SIG-M5 treated with dmso at 0.1 percent for 504 hours (cell line): Measurements from ENCODE around the gene AAMP.
"Not testable (repeated sequence)": the region's sequence is repeated elsewhere in the genome, so short reads cannot be mapped to it uniquely, and the experiment has no call there.

Experiments used
- DNase-seq: peaks from one replicate; lab custom pipeline; 2025; ENCODE audit not compliant: unreplicated experiment; lab: John Stamatoyannopoulos, UW

The AAMP gene

GRCh38 chr2:218275371-218276072, 5.6 kb upstream of the AAMP start:
- no peak for DNase-seq

GRCh38 chr2:218274586-218274985, 4.6 kb upstream of the AAMP start:
- no peak for DNase-seq

DNA sequence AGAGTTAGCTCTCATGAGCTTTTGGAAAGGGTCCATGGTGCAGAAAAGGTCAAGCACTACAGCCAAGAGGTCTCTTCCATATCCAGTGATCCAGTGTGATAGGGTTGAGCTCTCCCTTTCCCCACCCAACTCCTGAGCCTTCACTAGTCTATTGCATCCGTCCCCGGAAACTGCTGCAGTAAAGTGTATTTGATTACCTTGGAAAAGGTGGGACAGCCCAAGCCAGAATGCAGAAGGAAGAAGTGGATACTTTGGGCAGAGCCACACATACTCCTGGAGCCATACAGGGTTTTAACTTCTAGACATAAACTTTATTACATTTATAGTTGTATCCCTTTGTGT, 3.9 kb upstream of the AAMP start:
- DNase-seq, result no peak

DNA sequence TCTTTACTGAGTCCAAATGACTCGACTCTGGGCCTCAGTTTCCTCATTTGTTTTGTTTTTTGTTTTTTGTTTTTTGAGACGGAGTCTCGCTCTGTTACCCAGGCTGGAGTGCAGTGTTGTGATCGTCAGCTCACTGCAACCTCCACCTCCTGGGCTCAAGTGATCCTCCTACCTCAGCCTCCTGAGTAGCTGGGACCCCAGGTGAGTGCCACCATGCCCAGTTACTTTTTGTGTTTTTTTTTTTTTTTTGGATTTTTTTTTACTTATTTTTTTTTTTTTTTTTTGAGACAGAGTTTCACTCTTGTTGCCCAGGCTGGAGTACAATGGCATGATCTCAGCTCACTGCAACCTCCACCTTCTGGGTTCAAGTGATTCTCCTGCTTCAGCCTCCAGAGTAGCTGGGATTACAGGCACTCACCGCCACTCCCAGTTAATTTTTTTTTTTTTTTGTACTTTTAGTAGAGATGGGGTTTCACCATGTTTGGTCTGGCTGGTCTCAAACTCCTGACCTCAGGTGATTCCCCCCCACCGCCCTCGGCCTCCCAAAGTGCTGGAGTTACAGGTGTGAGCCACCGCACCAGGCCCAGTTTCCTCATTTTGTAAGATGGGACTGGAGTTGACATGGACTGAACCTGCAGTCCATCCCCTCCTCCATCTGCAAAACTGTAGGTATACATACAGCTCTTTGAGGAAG, 3.4 kb upstream of the AAMP start:
- DNase-seq, result not testable (repeated sequence)

- peak; percentile 89 for DNase-seq
Measured at GRCh38 chr2:218272531-218273212, 2.7 kb upstream of the AAMP start.

DNA sequence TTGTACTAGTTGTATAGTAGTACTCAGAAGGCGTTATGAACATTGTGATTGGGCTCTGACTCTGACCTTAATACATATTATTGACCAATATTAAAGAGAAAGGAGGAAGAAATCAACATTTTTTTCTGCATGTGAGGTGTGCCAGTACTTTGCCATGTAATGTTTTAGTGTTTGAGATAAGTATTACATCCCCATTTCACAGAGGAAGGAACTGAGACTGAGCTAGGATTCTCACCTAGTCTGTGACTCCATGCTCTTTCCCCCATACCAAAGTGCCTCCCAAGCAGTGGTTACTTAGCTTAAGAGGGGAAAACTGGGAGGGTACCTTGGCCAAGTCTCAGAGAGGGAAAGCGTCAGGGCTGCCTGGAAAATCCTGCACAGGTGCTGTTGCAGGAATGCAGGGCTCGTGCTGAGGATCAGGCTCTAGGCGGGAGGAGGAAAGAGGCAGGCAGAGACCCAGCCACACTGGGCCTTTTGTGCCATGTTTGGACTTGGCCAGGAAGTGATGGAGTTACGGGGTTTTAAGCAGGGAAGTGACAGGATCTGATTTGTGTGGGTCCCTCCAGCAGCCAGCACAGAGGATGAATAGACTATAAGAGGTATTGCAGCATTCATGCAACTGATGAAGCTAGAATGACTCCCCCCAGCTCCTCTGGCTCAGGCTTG, 2.1 kb upstream of the AAMP start:
- DNase-seq, result no peak

GRCh38 chr2:218271487-218271797, 1.5 kb upstream of the AAMP start:
- DNase-seq, result no peak

DNA sequence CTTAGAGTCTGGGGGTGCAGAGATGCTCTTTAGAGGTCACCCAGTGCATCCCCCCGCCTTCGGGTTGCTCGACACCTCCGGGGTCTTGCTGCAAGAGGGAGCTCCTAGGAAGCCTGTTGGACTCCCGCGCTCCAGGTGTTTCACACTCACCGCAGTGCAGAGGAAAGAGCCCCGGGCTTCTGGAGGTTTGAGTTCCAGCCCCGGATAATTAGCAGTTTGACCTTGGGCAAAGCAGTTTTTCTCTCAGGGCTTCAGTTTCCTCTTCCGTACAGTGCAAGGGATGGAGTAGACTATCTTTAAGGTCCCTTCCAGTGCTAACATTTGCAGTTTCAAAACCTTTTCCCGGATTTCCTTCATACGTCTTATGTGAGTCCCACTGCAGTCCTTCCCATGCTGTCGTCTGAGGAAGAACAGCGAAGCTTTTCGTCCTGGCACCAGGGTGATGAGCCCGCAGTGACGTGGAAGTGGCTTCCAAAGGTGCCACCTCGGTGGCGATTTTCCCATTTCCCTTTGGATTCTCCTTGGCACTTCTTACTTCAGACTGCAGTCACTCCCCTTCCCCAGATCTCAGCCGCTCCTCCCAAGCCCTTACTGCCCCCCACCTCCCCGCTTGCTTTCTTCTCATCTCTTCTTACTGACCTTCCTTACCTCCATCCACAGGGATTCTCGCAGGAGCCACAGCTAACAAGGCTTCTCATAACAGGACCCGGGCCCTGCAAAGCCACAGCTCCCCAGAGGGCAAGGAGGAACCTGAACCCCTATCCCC, 967 bp upstream of the AAMP start:
- DNase-seq, result no peak

DNA sequence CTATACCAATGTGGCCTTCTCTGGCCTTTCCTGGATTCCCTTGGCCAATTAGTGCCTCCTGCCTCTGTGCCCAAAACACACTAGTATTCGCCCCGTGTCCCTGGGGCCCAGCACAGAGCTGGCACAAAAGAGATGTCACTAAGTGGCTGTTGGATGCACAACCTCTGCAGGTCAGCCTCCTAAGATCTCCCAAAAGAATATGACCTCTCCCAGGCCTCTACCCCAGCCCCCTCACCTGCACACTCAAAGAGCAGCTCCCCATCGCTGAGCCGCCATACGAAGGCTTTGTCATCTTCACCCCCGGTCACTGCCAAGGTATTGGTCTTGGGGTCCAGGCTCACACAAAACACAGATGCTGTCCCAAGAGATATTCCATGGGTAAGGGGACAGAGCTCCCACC, 2.7 kb downstream of the AAMP start:
- DNase-seq, result no peak

- no peak for DNase-seq
Measured at GRCh38 chr2:218266316-218266979, 3.5 kb downstream of the AAMP start.

DNA sequence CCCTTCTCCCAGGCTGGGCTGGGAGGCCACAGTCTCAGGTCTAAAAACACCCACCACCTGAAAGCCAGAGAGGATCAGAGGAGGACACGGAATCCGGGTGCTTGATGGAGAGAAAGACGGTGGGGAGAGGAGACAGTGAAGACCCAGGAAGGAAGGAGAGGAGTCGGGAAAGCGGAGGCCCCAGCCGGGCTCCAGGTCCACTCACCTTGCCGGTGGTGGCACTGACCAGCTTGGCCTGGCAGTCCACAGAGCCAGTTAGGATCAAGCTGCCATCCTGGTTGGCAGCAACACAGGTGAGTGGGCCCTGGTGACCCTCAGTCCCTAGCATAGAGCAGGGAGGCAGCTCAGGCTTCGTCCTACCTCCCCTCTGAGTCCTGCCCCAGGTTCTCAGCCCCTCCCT, 4.3 kb downstream of the AAMP start:
- no peak for DNase-seq

GRCh38 chr2:218264773-218265561, 5.0 kb downstream of the AAMP start:
- DNase-seq, result no peak

DNA sequence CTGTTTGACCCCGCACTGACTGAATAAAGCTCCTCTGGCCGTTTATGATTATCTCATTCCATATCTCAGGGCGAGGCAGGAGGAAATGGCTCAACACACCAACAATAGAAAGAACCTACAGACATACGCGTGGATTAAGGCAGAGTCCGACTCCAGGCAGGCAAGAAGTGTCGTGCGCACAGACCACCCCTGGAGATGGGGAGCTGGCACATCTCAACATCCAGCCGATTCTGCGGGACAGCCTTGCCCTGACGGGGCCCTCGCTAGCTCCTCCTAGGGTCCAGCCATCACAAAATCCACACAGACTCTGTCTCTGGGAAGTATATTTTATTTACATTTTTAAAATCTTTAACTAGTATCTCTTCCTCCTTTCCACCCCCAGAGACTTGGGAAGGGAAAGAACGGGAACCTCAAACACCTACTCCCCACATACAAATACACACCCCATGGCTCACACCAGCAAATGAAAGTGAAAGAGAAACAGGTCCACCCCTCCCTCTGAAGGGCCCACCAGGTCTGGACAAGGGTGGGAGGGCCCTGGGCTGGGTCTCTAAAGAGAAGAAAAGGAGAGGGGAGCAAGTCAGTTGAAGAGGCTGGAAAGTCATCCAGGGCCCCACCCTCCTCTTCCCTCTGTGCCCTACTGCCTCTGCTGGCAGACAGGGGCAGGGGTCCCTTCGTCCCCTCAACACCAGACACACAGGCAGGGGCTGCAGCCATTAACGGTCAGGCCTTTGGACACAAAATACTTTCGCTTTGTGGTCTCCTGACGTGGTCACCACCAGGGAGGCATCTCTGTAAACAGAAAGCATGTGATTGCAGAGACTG, 5.9 kb downstream of the AAMP start:
- DNase-seq, result no peak

- no peak for DNase-seq
Measured at GRCh38 chr2:218262631-218263586, 7.0 kb downstream of the AAMP start.

- DNase-seq, result no peak
Measured at GRCh38 chr2:218262237-218262600, 7.7 kb downstream of the AAMP start.

DNA sequence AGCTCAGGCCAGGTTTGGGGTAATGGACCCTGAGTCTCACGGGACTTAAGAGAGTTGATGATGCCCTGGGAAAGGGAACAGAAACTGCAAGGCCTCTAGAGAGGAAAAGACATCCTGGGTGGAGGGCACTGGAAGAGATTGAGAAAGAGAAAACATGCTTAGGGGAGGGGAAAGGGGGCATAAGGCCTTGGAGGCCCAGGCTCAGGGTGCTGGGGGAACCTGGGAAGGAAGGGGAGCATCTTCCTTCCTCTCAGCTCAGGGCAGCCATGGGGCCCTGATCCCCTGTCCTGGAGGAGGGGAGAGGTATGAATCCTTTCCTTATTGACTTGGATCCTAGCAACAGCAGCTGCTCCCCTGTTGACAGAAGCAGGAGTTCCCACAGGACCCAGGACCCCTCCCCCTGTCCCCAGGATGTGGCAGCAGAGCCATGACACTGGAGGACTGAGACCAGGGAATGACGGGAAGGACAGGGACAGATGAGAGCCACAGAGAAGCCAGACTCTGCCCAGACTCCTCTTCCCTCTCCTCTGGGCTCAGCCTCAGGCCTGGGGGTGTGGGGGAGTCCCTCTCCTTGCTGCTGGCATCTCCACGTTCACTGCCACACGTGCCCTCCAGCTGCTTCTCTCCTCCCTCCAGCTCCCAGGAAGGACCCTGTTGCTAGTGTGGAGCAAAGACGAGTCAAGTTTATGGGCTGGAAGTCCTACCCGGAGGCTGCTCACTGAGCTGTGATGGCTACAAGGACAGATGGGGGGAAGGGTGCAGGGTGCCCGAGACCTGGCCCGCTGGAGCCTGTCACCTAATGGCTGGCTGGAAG, 8.3 kb downstream of the AAMP start:
- DNase-seq, result peak; percentile 90

DNA sequence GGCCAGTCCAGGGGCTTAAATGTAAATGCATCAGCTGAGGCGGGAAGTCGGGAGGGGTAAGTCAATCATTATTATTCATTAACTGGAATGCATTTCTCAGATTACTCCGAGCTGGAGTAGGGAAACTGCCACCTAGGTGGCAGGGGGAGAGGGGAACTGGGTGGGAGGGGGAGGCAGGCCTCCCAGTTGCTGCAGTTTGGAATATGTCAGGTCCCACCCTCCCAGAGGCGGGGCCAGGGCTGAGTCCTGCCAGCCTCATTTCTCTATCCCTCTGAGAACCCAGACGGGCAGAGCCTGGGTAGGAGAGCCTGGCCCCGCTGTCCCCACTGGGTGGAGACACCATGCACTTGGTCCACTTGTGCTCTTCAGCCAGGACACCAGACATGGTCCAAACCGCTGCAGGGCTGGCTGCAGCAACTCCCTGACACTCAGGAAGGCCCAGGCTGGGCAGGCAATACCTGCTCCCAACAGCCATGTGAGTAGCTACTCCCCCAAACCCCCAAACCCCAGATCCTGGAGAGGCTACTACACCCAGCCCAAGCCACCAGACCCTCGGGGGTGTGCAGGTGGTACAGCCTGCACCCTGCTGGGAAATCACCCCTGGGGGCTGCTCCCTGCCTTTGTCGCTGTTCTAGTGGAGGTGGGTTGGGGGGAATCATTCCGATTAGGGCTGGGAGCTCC, 9.1 kb downstream of the AAMP start, which contains the start of gene GPBAR1:
GPBAR1 (plus strand) TSS at position 274 of the 681 bp plus-strand sequence. CDS start 1,710 bp downstream, outside the sequence.
- DNase-seq, result no peak
